Esophagus muscularis mucosa (tissue), 3 donors: ENCODE results near the gene BLOC1S3.

Experiments
- POLR2A ChIP-seq: fragments of 450-650 bp; IDR thresholded peaks from one replicate; pipeline ENCODE4 v1.6.1; 2017; ENCODE audit warnings: antibody characterized with exemption, moderate library complexity, mild to moderate bottlenecking, low read depth
- POLR2AphosphoS5 ChIP-seq, 2 donors: sonication (generic); formaldehyde crosslinking; IDR thresholded peaks; one replicate each; pipeline ENCODE4 v1.6.1; 2017; ENCODE audit warnings: antibody characterized with exemption in 2 of 2
- TF ChIP-seq, protein P1 (sequence below), 3 experiments: fragments of 200-600 bp in 2 of 3; fragments of 450-650 bp in 1 of 3; sonication (generic) in 2 of 3; IDR thresholded peaks; one replicate each; pipeline ENCODE4 v1.5.1; 2017 to 2019; ENCODE audit warnings: antibody characterized with exemption in 3 of 3, mild to moderate bottlenecking in 2 of 3, moderate library complexity in 1 of 3

DNA sequence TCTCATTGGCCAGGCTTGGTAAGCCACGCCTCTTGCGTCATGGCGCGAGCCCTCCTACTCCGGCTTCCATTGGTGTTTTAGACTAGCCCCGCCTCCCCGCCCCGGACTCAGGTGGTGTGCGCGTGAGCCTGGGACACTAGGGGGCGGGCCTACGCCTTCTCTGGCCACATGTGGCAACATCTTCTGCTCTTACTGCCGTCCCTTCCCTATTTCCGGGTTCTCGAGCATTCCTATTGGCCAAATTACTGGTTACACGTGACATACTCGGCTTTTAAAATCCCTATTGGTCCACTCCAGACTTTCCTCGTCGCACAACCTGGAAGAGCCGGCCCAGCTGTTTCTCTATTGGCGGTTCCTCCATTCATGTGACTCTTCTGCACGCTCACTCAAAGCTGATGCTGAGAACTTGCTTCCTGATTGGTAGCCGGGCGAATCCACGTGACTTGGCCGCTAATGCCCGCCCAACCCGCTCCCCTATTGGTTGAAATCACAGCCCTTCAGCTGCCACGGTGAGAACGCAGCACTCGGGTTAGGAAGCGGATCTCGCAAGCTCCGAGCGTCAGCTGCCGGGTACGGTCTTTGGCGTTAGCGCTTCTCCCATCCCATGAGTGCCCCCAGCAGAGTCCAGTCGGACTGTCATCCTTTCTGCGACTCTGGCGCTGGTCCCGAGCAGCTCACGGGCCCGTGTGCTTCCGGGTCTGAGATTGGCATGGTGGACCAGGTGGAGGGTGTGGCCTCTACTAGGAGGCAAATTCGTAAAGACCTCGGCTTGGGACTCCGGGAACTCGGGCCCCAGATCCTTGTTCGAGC, at the start of gene BLOC1S3:
- TF ChIP-seq, protein P1, sequence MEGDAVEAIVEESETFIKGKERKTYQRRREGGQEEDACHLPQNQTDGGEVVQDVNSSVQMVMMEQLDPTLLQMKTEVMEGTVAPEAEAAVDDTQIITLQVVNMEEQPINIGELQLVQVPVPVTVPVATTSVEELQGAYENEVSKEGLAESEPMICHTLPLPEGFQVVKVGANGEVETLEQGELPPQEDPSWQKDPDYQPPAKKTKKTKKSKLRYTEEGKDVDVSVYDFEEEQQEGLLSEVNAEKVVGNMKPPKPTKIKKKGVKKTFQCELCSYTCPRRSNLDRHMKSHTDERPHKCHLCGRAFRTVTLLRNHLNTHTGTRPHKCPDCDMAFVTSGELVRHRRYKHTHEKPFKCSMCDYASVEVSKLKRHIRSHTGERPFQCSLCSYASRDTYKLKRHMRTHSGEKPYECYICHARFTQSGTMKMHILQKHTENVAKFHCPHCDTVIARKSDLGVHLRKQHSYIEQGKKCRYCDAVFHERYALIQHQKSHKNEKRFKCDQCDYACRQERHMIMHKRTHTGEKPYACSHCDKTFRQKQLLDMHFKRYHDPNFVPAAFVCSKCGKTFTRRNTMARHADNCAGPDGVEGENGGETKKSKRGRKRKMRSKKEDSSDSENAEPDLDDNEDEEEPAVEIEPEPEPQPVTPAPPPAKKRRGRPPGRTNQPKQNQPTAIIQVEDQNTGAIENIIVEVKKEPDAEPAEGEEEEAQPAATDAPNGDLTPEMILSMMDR (IDR thresholded peaks at IDR 0.05): peak; percentile 24 to 33 (median 31)
- peak; percentile 90 for TF ChIP-seq POLR2A
- TF ChIP-seq POLR2AphosphoS5 (IDR thresholded peaks at IDR 0.05): peak; percentile 92 to 96
